GM21515 (cell line): ENCODE results near the gene RPS6KL1.
A peak's percentile ranks its signal among the peaks of the same experiment; 100 is the strongest.

Source experiments
- ATAC-seq: cut with Tn5 transposase; IDR thresholded peaks from one replicate; pipeline ENCODE4 v1.9.1; 2021; ENCODE audit not compliant: unreplicated experiment

Gene RPS6KL1

GRCh38 chr14:74890262-74890661, 32.8 kb downstream of the RPS6KL1 start:
- no peak for ATAC-seq

DNA sequence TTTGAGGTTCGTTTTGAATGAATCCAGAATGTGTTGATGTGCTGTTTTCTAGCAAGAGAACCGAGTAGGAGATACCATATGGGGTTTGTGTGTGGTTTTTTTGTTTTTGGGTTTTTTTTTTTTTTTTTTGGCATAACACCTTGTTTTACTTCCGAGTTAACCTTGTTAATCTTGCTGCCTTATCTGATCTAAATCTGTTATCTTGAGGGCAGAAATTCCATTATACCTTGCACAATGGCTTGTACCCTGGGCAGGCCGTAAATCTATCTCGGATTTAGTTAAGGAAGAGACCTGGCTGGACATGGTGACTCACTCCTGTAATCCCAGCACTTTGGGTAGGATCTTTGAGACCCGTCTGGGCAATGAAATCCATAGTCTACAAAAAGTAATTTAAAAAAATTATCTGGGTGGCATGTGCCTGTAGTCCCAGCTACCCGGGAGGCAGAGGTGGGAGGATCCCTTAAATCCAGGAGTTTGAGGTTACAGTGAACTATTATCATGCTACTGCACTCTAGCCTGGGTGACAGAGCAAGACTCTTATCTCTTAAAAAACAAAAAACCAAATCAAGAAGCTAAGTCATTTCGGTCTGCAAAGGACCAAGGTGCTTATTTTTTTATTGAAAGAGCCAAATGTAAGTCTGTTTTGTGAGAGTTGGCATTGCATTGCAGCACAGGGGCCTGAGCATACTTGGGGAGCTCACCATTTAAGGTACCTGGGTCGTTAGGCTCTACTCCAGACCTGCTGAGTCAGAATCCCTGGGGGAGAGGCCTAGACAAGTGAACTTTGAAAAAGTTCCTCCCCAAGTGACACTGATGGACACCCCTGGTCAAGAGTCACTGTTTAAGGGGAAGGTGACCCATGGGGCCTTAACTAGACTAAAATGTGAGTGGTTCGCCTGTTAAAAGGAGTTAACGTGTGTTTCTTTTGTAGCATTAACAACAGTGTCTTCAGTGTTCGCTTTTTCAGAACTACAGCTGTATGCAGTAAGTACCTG, 34.6 kb downstream of the RPS6KL1 start:
- no peak for ATAC-seq

- ATAC-seq = no peak
Observed at GRCh38 chr14:74886001-74886400, 37.1 kb downstream of the RPS6KL1 start.

DNA sequence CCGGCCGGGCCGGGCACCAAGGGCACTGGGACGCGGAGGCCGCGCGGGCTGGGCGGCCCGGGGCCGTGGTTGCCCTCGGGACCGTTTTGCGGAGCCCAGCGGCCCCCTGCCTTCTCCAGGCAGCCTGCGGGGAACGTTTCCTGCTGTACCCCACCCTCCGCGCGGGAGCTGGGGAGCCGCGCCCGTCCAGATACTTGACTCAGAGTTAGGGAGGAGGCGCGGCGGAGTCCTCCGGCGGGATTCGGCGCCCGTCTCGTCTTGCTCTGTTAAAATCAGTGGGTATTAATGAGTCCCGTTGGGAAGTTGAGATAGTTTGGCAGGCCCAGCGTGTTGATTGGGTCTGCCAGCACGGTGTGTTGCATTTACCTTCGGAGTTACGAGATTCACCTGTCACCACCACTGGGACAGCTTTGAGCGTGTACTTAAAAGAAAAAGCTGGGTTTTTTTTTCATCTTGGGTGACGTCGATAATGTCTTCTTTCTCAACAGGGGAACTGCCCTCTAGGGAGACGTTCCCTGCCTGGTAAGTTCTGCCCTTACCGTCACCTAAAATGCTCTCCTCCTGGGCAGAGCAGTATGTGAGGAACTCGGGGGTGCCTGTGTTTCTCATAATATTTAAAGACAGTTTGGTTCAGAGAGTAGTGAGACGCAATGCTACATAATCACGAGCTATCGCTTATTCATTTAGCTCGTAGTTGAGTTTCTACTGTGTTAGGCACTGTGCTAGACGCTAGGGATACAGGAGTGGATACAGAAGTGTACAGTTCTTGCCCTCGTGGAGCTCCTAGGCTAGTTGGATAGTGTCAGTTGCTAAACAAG, 40.7 kb downstream of the RPS6KL1 start:
- ATAC-seq = peak; percentile 42

- peak; percentile 82 for ATAC-seq
Observed at GRCh38 chr14:74881431-74882102, 41.5 kb downstream of the RPS6KL1 start, which contains the start of gene DLST. Gene DLST, plus strand, starts transcription at chr14:74881916. Its CDS starts 38 bp downstream, at chr14:74881954.

DNA sequence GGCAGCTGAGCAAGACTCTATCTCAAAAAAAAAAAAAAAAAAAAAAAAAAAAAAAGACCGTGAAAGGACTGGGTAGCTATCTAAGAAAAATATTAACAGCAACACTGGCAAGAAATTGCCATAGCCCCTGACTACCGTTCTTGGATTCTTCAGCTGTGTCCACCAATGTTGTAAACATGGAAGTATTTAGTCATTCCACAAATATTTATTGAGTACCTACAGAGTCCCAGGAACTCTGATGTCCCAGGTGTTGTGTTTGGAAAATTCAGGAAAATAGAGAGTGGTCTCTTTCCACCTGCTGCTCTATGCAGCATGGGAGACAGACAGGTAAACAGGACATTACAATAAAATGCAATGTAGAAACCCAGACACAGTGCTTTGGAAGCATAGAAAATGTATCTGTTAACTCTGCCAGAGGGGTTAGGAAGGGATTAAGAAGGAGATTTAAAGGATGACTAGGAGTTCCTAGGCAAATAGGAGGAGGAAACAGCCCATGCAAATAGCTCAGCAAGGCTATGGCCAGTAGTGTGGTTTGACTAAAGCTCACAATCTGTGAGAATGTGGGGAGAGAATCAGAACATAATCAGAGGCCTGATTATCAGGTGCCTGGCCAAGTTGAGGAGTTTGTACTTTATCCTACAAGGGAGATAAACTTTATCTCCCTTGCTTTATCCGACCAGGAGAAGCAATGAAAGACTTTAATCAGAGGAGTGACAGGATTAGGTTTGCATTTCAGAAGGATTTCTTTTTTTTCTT, 43.5 kb downstream of the RPS6KL1 start:
- ATAC-seq = no peak

GRCh38 chr14:74875941-74876913, 46.8 kb downstream of the RPS6KL1 start, which contains the start of gene PROX2:
Gene PROX2, minus strand, starts transcription at chr14:74876145. Its CDS starts 12,311 bp downstream, at chr14:74863834.
- no peak for ATAC-seq

DNA sequence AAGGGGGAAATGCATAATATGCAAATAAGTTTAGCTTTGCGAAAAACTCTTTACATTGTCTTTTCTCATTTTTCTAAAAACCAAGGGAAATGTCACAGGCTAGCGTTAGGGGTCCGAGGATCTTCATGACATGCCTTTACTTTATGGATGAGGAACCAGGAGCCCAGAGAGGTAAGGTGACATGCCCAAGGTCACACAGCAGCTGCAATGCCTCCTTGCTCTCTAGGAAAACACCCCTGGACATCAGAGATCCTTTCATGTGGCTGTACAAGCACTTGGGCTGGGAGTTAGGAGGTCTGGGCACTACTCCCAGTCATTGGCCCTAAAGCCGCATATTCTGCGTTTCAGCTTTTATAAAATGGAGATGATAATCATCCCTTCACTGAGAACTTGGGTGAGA, 47.9 kb downstream of the RPS6KL1 start:
- no peak for ATAC-seq

DNA sequence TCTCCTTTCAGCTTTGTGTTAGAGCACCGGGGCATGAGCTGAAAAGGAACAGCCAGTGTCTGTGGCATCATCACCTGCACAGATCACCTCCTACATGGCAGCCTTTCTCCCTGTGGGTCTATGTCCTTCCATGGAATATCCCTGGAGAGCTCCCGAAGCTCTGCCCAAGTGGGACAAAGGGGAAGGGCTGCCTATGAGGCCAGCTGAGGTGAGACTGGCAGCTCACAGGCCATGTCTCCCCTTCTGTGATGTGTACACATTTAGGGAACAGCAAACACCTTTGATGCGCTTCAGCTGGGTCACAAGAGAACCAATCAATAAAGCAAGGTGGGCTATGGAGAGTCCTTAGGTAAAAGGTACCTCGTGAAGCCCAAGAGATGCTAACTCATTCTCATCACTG, 51.2 kb downstream of the RPS6KL1 start:
- no peak for ATAC-seq

- ATAC-seq = no peak
Observed at GRCh38 chr14:74868739-74869138, 54.3 kb downstream of the RPS6KL1 start.

DNA sequence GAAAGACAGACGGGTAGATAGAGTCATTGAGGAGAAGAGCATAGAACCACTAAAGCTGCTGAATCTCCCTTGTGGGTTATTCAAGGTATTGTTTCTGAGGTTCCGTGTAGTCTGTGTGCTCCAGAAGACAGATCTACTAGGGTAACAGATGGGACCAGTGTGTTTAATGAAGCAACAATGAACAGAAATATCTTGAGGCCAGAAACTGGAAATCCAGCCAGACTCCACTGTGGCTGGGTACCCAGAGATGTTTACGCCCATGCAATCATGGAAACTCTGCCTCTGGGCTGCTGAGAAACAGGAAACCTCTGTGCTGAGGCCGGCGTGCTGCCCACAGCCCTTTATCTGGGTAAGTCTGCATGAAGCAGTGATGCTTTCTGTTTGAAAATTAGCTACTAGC, 55.4 kb downstream of the RPS6KL1 start:
- ATAC-seq = no peak

- no peak for ATAC-seq
Observed at GRCh38 chr14:74866708-74867389, 56.2 kb downstream of the RPS6KL1 start.

GRCh38 chr14:74865156-74865555, 57.9 kb downstream of the RPS6KL1 start:
- ATAC-seq = no peak

- no peak for ATAC-seq
Observed at GRCh38 chr14:74864198-74864597, 58.9 kb downstream of the RPS6KL1 start.

- no peak for ATAC-seq
Observed at GRCh38 chr14:74863274-74863673, 59.8 kb downstream of the RPS6KL1 start.

- no peak for ATAC-seq
Observed at GRCh38 chr14:74861734-74862090, 61.3 kb downstream of the RPS6KL1 start.

GRCh38 chr14:74860899-74861733, 61.9 kb downstream of the RPS6KL1 start:
- ATAC-seq = no peak
